ENCODE results near the gene COA8.
"Not testable (repeated sequence)": the region's sequence is repeated elsewhere in the genome, so short reads cannot be mapped to it uniquely, and the experiment has no call there.

Gene COA8

GRCh38 chr14:103562429-103563225, at the start of gene COA8, which contains the start of gene BAG5:
Gene COA8 (plus strand): TSS chr14:103562960. CDS start chr14:103563002, 42 bp downstream.
Gene BAG5 (minus strand): TSS chr14:103562657. CDS start chr14:103561164, 1,493 bp downstream.
- DNase-seq = peak; percentile 85

GRCh38 chr14:103514596-103515421, 48.0 kb upstream of the COA8 start:
- DNase-seq = no peak

- DNase-seq = no peak
These were observed 46.2 kb upstream of the COA8 start for GRCh38 chr14:103516426-103517173.

GRCh38 chr14:103517174-103517566, 45.6 kb upstream of the COA8 start:
- DNase-seq = no peak

GRCh38 chr14:103517721-103518421, 44.9 kb upstream of the COA8 start:
- no peak for DNase-seq

- DNase-seq = peak; percentile 56
These were observed 44.2 kb upstream of the COA8 start for GRCh38 chr14:103518422-103519042.

GRCh38 chr14:103519043-103519836, 43.5 kb upstream of the COA8 start:
- no peak for DNase-seq

- DNase-seq = peak; percentile 78
These were observed 42.9 kb upstream of the COA8 start for GRCh38 chr14:103519837-103520212.

- DNase-seq = no peak
These were observed 42.5 kb upstream of the COA8 start for GRCh38 chr14:103520269-103520656.

- DNase-seq = peak; percentile 93
These were observed 41.9 kb upstream of the COA8 start for GRCh38 chr14:103520657-103521437.

- DNase-seq = no peak
These were observed 41.3 kb upstream of the COA8 start for GRCh38 chr14:103521438-103521950.

- no peak for DNase-seq
These were observed 40.7 kb upstream of the COA8 start for GRCh38 chr14:103521951-103522563.

GRCh38 chr14:103522649-103523574, 39.8 kb upstream of the COA8 start, which contains the start of gene CKB:
Gene CKB (minus strand): TSS chr14:103522830. CDS start chr14:103522493, 337 bp downstream.
- DNase-seq = peak; percentile 72

GRCh38 chr14:103523575-103523954, 39.2 kb upstream of the COA8 start:
- no peak for DNase-seq

- DNase-seq = no peak
These were observed 38.5 kb upstream of the COA8 start for GRCh38 chr14:103524002-103524935.

GRCh38 chr14:103525430-103526246, 37.1 kb upstream of the COA8 start:
- not testable (repeated sequence) for DNase-seq
